ENCODE results near the gene PPL. TPM values are rescaled to one million over a fixed set of nuclear protein-coding genes. Genes with fewer than 3 reads are reported as not detected.

The PPL gene
- total RNA-seq, 1 experiment from 2014 or later, result 56.4 TPM

GRCh38 chr16:4958510-4959438 is 21.8 kb upstream of the PPL start:
- Histone ChIP-seq H4K20me1 (ENCODE audit: insufficient read depth) (no peaks in the 10 kb centered on the region), H3K79me2 (ENCODE audit: insufficient read depth, low read length) (no peaks in the 10 kb centered on the region), H3K4me1 (ENCODE audit: control insufficient read depth in 1 of 2, insufficient read depth in 2 of 2, low read length in 2 of 2) (peaks cover 15 to 24% of the 10 kb centered on the region in 2 experiments; a peak in 3 of 4 replicates), H3K9ac (ENCODE audit: low read length) (no peak overlapping the region), H3K9me3 (ENCODE audit: control insufficient read depth in 1 of 2, insufficient read depth in 1 of 2, low read depth in 1 of 2, low read length in 2 of 2) (no peaks in the 10 kb centered on the region), H3K27ac (ENCODE audit: low read depth, low read length) (no peak overlapping the region), H3K4me3 (replicated peaks in 1 of 2; ENCODE audit: low read depth in 1 of 2, low read length in 2 of 2) (peak overlapping the region; percentile 34 to 51), H3K27me3 (ENCODE audit: insufficient read depth, low read length) (peaks cover 9% of the 10 kb centered on the region; the same call in 1 of the 2 replicates), H3K9me2 (ENCODE audit: insufficient read depth) (no peaks in the 10 kb centered on the region), H2AFZ (ENCODE audit: low read depth, low read length, poor library complexity, severe bottlenecking) (no peak overlapping the region), H3K4me2 (ENCODE audit: low read length) (peak overlapping the region; percentile 91), H3K36me3 (ENCODE audit: control insufficient read depth in 1 of 2, insufficient read depth in 2 of 2, low read length in 2 of 2) (no peaks in the 10 kb centered on the region)
- intact Hi-C loops (cut with micrococcal nuclease), result loop anchor here (5.0 to 10.0 kb wide), 5 partner anchors 111 to 554 kb away; partner anchors contain the start of genes ANKS3, DNAAF8, GLYR1 and UBN1
- ChIA-PET RAD21 (ENCODE audit: low non-redundant PET in 1 of 2, low total read pairs in 2 of 2, uncharacterized antibody in 2 of 2, unreplicated experiment in 2 of 2) (interaction anchor here in 1 of 2 experiments (0.6 kb wide), 1 partner anchor 62 kb away, joined by 3 read pairs; no protein-coding TSS in a partner anchor), POLR2A (no interaction called here), CTCF (interaction anchor here (1.0 to 1.1 kb wide), 2 partner anchors 308 to 411 kb away, joined by 3 read pairs; no protein-coding TSS in a partner anchor)
- no peak for DNase-seq (ENCODE audit: low read depth, low spot score)
- no peak for ATAC-seq
- BruUV-seq (replicated peaks), result no TSS peak
- TF ChIP-seq SP1 (IDR thresholded peaks at IDR 0.05; ENCODE audit: low read depth), result no peak
- TF ChIP-seq RAD21 (IDR thresholded peaks at IDR 0.05; ENCODE audit: low read depth), result no peak
- no peak for TF ChIP-seq MAX (IDR thresholded peaks at IDR 0.05)
- no peak for TF ChIP-seq EGR1 (IDR thresholded peaks at IDR 0.05; ENCODE audit: low read depth)
- TF ChIP-seq POLR2A (IDR thresholded peaks at IDR 0.05; ENCODE audit: borderline replicate concordance, extremely low read depth, insufficient read depth, insufficient read length), result no peak
- TF ChIP-seq CBX3 (IDR thresholded peaks at IDR 0.05; ENCODE audit: low read depth), result no peak
- TF ChIP-seq EZH2phosphoT487 (IDR thresholded peaks at IDR 0.05; ENCODE audit: borderline replicate concordance), result no peak
- no peak for TF ChIP-seq CEBPB (IDR thresholded peaks at IDR 0.05; ENCODE audit: low read depth)
- TF ChIP-seq, protein P1, sequence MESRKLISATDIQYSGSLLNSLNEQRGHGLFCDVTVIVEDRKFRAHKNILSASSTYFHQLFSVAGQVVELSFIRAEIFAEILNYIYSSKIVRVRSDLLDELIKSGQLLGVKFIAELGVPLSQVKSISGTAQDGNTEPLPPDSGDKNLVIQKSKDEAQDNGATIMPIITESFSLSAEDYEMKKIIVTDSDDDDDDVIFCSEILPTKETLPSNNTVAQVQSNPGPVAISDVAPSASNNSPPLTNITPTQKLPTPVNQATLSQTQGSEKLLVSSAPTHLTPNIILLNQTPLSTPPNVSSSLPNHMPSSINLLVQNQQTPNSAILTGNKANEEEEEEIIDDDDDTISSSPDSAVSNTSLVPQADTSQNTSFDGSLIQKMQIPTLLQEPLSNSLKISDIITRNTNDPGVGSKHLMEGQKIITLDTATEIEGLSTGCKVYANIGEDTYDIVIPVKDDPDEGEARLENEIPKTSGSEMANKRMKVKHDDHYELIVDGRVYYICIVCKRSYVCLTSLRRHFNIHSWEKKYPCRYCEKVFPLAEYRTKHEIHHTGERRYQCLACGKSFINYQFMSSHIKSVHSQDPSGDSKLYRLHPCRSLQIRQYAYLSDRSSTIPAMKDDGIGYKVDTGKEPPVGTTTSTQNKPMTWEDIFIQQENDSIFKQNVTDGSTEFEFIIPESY (IDR thresholded peaks at IDR 0.05; ENCODE audit: extremely low read depth, insufficient replicate concordance, low read length), result no peak
- TF ChIP-seq YY1 (IDR thresholded peaks at IDR 0.05; ENCODE audit: extremely low read depth, insufficient replicate concordance, low read depth, low read length), result no peak
- no peak for TF ChIP-seq ZNF274 (IDR thresholded peaks at IDR 0.05; ENCODE audit: low read depth, low read length)
- no peak for TF ChIP-seq TCF7L2 (IDR thresholded peaks at IDR 0.05; ENCODE audit: borderline replicate concordance, extremely low read depth, insufficient read depth, insufficient read length)
- TF ChIP-seq SIN3A (IDR thresholded peaks at IDR 0.05; ENCODE audit: low read depth), result no peak
- TF ChIP-seq POLR2AphosphoS5 (IDR thresholded peaks at IDR 0.05; ENCODE audit: low read depth, low read length), result no peak
- TF ChIP-seq SRF (IDR thresholded peaks at IDR 0.05; ENCODE audit: low read depth), result no peak
- TF ChIP-seq EZH2 (IDR thresholded peaks at IDR 0.05), result no peak
- TF ChIP-seq JUND (IDR thresholded peaks at IDR 0.05), result no peak
